HG03097 (cell line): ENCODE data around the gene LRRC3.

Experiments
- ATAC-seq: cut with Tn5 transposase; IDR thresholded peaks from one replicate; pipeline ENCODE4 v1.9.1; 2021; ENCODE audit not compliant: unreplicated experiment, low FRiP score

Gene LRRC3

DNA sequence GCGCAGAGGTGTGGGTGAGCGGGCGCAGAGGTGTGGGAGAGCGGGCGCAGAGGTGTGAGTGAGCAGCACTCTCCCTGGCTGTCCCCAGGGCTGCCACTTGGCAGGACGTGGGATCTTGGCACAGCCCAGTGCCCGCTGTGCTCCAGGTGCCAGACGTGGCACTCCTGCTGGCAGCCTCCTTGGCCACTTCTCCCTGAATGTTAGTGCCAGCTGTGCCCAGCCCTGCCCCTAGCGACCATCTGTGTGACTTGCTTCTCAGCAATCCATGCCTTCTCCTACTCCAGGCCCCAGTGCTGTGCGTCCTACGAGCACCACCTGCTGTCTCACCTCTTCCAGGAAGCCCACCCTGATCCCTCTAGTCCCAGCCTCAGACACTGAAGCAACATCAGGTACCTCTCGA, 54.2 kb downstream of the LRRC3 start:
- ATAC-seq: no peak

DNA sequence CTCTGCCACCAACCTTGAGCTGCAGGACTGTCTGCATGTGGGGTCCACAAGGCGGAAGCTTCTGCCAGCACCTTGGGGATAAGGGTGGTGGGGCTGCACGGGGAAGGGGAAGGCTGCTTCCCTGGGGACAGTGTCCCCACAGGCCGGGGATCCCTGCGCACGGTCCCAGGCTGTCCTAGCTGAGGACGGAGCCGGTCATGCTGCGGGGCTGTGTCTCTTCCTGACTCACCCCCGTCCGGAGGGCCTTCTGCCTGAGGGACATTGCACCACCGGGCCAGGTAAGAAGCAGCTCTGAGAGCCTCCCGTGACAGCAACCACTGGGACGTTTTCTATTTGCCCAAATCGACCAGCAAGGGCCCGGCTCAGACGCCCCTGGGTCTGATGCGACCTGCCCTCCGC, 54.8 kb downstream of the LRRC3 start:
- ATAC-seq: no peak

DNA sequence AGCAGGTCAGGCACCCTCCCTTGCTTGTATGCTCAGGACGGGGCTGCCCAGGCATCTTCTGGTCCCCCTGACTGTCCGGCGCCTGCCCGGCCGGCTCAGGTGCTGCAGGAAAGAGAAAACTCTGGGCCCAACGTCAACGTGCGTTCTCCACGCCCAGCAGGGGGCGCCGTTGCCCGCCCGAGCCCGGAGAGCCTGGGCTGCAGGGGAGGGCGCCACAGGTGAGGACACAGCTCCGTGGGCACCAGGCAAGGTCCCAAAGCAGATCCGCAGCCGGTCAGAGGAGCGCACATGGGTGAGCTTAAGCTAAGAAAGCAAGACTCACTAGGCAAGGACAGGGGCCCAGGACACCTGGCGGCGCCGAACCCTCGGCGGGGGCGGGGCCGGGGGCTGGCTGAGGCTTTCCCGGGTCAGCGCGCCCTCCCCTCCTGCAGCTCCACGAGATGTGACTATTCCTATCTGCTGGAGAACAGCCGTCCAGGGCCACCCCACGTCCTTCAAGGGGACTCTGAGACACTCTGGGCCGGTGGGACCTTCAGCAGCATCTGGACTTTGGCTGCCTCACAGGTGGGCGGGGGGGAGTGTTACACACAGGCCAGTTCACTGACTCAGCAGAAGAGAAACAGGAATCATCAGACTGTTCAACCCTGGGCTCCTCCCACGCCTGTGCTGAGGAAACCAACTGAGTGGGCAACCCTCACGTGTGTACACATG, 55.4 kb downstream of the LRRC3 start:
- no peak for ATAC-seq

DNA sequence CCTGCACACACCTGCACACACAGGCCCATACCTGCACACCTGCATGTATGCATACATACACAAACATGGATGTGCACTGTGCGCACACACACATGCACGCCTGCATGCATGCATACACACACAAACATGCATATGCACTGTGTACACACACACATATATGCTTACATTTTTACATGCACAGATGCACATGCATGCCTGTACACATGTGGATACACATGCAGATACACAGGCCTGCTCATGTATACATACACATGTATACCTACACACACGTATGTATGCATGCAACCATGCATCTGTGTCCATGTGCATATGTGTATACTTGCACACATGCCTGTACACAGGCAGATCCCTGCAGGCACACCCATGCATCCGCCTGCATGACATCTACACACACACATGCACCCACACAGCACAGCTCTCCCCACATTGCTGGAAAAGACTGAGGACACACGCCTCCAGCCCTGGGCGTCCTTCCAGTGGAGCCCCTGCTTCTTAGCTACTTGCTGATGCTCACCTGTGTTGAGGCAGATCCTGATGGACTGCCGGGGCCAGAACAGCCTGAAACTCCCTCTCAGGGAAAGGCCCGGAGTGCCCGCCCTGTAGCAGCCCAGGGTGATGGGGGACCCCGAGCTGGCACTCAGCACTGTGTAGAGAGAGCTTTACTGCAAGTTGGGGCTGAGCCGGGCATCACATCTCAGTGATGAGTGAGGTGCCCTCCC, 56.1 kb downstream of the LRRC3 start:
- no peak for ATAC-seq
